DOHH2 (cell line): ENCODE data around the gene GDF10.

ENCODE experiments used
- H3F3A ChIP-seq: fragments of 200-600 bp; sonication (generic), shearing (Covaris generic); 2 replicates; pipeline ENCODE4 v1.6.0; 2016; ENCODE audit warnings: antibody characterized with exemption, mild to moderate bottlenecking; ENCODE audit not compliant: control insufficient read depth, insufficient read depth
- H3K27ac ChIP-seq: fragments of 200-600 bp; sonication (generic); 2 replicates; pipeline ENCODE4 v1.5.1; 2014; ENCODE audit warnings: low read depth, mild to moderate bottlenecking, low read length, moderate library complexity
- H3K27me3 ChIP-seq: fragments of 200-600 bp; sonication (generic); 2 replicates; pipeline ENCODE4 v1.6.1; 2014; ENCODE audit warnings: mild to moderate bottlenecking, low read length, mixed read lengths; ENCODE audit not compliant: control insufficient read depth
- H3K36me3 ChIP-seq: fragments of 200-600 bp; sonication (generic); 2 replicates; pipeline ENCODE4 v1.6.1; 2014; ENCODE audit warnings: mild to moderate bottlenecking, low read length, moderate library complexity, mixed read lengths; ENCODE audit not compliant: control insufficient read depth
- H3K4me1 ChIP-seq: fragments of 200-600 bp; sonication (generic); 2 replicates; pipeline ENCODE4 v1.6.1; 2014; ENCODE audit warnings: mild to moderate bottlenecking, low read length, mixed read lengths; ENCODE audit not compliant: control insufficient read depth
- H3K4me2 ChIP-seq: fragments of 200-600 bp; sonication (generic); 2 replicates; pipeline ENCODE4 v1.6.0; 2014; ENCODE audit warnings: mild to moderate bottlenecking, low read length, moderate library complexity
- H3K4me3 ChIP-seq: fragments of 200-600 bp; sonication (generic); 2 replicates; pipeline ENCODE4 v1.5.1; 2014; ENCODE audit warnings: mild to moderate bottlenecking, low read length, mixed read lengths
- H3K79me2 ChIP-seq: fragments of 200-600 bp; sonication (generic); 2 replicates; pipeline ENCODE4 v1.6.1; 2014; ENCODE audit warnings: mild to moderate bottlenecking, low read length, mixed read lengths; ENCODE audit not compliant: control insufficient read depth
- H3K9me2 ChIP-seq: fragments of 200-600 bp; sonication (generic); replicated peaks from 2 replicates; pipeline ENCODE4 v1.6.1; 2014; ENCODE audit warnings: mild to moderate bottlenecking, low read length, mixed read lengths; ENCODE audit not compliant: control insufficient read depth
- H3K9me3 ChIP-seq: fragments of 200-600 bp; sonication (generic); 2 replicates; pipeline ENCODE4 v1.6.1; 2014; ENCODE audit warnings: antibody characterized with exemption, low read length, mixed read lengths; ENCODE audit not compliant: control insufficient read depth, insufficient read depth
- H4K20me1 ChIP-seq: fragments of 200-600 bp; sonication (generic); 2 replicates; pipeline ENCODE4 v1.6.0; 2014; ENCODE audit warnings: low read depth, mild to moderate bottlenecking, antibody characterized with exemption, low read length, moderate library complexity; ENCODE audit not compliant: control insufficient read depth, insufficient read depth
- EZH2phosphoT487 ChIP-seq: fragments of 200-600 bp; sonication (generic); IDR thresholded peaks from 2 replicates; pipeline ENCODE4 v1.6.1; 2017; ENCODE audit warnings: borderline replicate concordance, mild to moderate bottlenecking, antibody characterized with exemption, low read length, moderate library complexity, mixed read lengths
- TF ChIP-seq, protein P1 (sequence below): fragments of 200-600 bp; sonication (generic); IDR thresholded peaks from one replicate; pipeline ENCODE4 v1.5.1; 2014; ENCODE audit warnings: antibody characterized with exemption, mild to moderate bottlenecking, low read depth, low read length; ENCODE audit not compliant: poor library complexity, severe bottlenecking

The GDF10 gene

GRCh38 chr10:47357131-47357582 lies 57.2 kb downstream of the GDF10 start:
- H3K4me1 ChIP-seq, result no peaks in the 10 kb centered on the region
- no peak overlapping the region for H3K4me2 ChIP-seq
- TF ChIP-seq EZH2phosphoT487, result no peak
- TF ChIP-seq, protein P1, sequence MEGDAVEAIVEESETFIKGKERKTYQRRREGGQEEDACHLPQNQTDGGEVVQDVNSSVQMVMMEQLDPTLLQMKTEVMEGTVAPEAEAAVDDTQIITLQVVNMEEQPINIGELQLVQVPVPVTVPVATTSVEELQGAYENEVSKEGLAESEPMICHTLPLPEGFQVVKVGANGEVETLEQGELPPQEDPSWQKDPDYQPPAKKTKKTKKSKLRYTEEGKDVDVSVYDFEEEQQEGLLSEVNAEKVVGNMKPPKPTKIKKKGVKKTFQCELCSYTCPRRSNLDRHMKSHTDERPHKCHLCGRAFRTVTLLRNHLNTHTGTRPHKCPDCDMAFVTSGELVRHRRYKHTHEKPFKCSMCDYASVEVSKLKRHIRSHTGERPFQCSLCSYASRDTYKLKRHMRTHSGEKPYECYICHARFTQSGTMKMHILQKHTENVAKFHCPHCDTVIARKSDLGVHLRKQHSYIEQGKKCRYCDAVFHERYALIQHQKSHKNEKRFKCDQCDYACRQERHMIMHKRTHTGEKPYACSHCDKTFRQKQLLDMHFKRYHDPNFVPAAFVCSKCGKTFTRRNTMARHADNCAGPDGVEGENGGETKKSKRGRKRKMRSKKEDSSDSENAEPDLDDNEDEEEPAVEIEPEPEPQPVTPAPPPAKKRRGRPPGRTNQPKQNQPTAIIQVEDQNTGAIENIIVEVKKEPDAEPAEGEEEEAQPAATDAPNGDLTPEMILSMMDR, result no peak
- H3K27me3 ChIP-seq, result no peaks in the 10 kb centered on the region
- H3K27ac ChIP-seq, result no peak overlapping the region
- no peak overlapping the region for H3K4me3 ChIP-seq
- H3K9me2 ChIP-seq, result no peaks in the 10 kb centered on the region
- H3F3A ChIP-seq, result no peaks in the 10 kb centered on the region
- H4K20me1 ChIP-seq, result no peaks in the 10 kb centered on the region
- no peaks in the 10 kb centered on the region for H3K79me2 ChIP-seq
- no peaks in the 10 kb centered on the region for H3K36me3 ChIP-seq
- H3K9me3 ChIP-seq, result no peaks in the 10 kb centered on the region

DNA sequence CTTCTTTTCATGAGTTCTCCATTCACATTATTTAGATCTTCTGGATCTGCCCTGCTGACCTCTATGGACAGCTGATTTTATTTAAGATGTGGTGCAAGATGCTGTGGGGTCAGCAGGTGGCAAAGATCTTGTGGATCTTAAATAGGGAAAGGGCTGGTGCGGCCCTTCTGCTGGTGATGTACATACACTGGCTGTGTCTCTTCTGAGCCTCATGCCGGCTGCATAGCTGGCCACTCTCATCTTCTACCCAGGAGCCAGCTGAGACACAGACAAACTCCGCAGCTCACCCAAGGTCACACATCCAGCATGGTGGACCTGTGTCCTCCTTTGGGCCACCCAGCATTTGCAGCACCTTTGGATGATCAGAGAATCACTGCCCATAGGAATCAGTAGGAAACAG lies 57.9 kb downstream of the GDF10 start:
- no peaks in the 10 kb centered on the region for H3F3A ChIP-seq
- no peak overlapping the region for H3K4me2 ChIP-seq
- TF ChIP-seq EZH2phosphoT487, result no peak
- TF ChIP-seq, protein P1, result no peak
- no peaks in the 10 kb centered on the region for H3K4me1 ChIP-seq
- no peaks in the 10 kb centered on the region for H3K9me2 ChIP-seq
- H3K27ac ChIP-seq, result no peak overlapping the region
- no peaks in the 10 kb centered on the region for H3K9me3 ChIP-seq
- H3K79me2 ChIP-seq, result no peaks in the 10 kb centered on the region
- H3K27me3 ChIP-seq, result no peaks in the 10 kb centered on the region
- H4K20me1 ChIP-seq, result no peaks in the 10 kb centered on the region
- no peaks in the 10 kb centered on the region for H3K36me3 ChIP-seq
- no peak overlapping the region for H3K4me3 ChIP-seq

- Histone ChIP-seq H3K4me3 (no peak overlapping the region), H4K20me1 (no peaks in the 10 kb centered on the region), H3K27ac (no peak overlapping the region), H3K27me3 (no peaks in the 10 kb centered on the region), H3K4me2 (no peak overlapping the region), H3K9me2 (no peaks in the 10 kb centered on the region), H3K36me3 (no peaks in the 10 kb centered on the region), H3K4me1 (no peaks in the 10 kb centered on the region), H3F3A (no peaks in the 10 kb centered on the region), H3K79me2 (no peaks in the 10 kb centered on the region), H3K9me3 (no peaks in the 10 kb centered on the region)
- TF ChIP-seq, protein P1, result no peak
- TF ChIP-seq EZH2phosphoT487, result no peak
Measured at GRCh38 chr10:47358457-47358856, 58.5 kb downstream of the GDF10 start.
